PC-9 (cell line): ENCODE results near the gene GIGYF2.

Experiments used
- EZH2 ChIP-seq: fragments of 200-600 bp; sonication (generic); IDR thresholded peaks from 2 replicates; pipeline ENCODE4 v1.8.0; 2017; ENCODE audit warnings: antibody characterized with exemption, low read depth
- TF ChIP-seq, protein P1 (sequence below): fragments of 200-600 bp; sonication (generic); conservative IDR thresholded peaks from 2 replicates; pipeline ENCODE4 v1.6.1; 2017; ENCODE audit warnings: mixed run types, antibody characterized with exemption, mild to moderate bottlenecking, moderate library complexity

DNA sequence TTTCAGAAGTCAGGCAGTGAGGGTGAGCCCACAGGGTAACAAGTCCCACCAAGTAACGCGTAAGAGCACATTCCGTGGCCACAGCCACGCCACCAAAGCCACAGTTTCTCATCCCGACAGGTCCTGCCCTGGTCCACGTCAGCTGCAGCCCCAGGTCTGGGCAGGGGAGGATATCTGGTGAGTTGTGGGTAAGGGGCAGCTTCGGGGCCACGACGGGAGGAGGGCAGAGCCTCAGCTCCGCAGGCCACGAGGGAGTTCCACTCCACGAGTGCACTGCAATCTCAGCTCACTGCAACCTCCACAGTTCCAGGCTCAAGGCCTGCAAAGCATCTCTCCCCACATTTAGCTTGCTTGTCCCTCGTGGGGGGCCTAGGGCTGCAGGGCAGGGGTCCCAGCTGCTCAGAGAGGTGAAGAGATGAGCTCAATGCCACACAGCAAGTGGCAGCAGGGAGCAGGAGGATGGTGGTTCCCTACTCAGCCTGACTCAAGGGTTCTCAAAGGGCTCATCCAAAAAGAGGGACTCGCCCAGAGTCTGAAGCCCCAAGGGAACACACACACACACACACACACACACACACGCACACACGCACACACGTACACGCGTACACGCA is 185.5 kb downstream of the GIGYF2 start:
- TF ChIP-seq, protein P1, sequence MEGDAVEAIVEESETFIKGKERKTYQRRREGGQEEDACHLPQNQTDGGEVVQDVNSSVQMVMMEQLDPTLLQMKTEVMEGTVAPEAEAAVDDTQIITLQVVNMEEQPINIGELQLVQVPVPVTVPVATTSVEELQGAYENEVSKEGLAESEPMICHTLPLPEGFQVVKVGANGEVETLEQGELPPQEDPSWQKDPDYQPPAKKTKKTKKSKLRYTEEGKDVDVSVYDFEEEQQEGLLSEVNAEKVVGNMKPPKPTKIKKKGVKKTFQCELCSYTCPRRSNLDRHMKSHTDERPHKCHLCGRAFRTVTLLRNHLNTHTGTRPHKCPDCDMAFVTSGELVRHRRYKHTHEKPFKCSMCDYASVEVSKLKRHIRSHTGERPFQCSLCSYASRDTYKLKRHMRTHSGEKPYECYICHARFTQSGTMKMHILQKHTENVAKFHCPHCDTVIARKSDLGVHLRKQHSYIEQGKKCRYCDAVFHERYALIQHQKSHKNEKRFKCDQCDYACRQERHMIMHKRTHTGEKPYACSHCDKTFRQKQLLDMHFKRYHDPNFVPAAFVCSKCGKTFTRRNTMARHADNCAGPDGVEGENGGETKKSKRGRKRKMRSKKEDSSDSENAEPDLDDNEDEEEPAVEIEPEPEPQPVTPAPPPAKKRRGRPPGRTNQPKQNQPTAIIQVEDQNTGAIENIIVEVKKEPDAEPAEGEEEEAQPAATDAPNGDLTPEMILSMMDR = no peak
- TF ChIP-seq EZH2 = no peak
